ENCODE measurements around the gene PARP14. TPM values are rescaled to one million over a fixed set of nuclear protein-coding genes. Genes with fewer than 3 reads are reported as not detected.
A peak's percentile ranks its signal among the peaks of the same experiment; 100 is the strongest.
"Not testable (repeated sequence)": the region's sequence is repeated elsewhere in the genome, so short reads cannot be mapped to it uniquely, and the experiment has no call there.

Gene PARP14
- total RNA-seq, 1 donor from 2014 or later = 14.1 TPM

- Mint-ChIP-seq H3K36me3 (ENCODE audit: low read depth) (peaks cover 12% of the 10 kb centered on the region), H3K4me3 (ENCODE audit: unreplicated experiment) (no peak overlapping the region), H3K4me1 (ENCODE audit: low read depth) (no peaks in the 10 kb centered on the region), H3K9me3 (ENCODE audit: low read depth) (peaks cover 15% of the 10 kb centered on the region), H3K27ac (ENCODE audit: unreplicated experiment) (no peak overlapping the region), H3K27me3 (ENCODE audit: low read depth) (no peaks in the 10 kb centered on the region)
- no peak for TF ChIP-seq CTCF (IDR thresholded peaks at IDR 0.05)
- DNase-seq (ENCODE audit: low spot score) = no peak
These were observed 58.5 kb downstream of the PARP14 start for GRCh38 chr3:122739172-122739571.

- Mint-ChIP-seq H3K27ac (ENCODE audit: unreplicated experiment) (no peak overlapping the region), H3K27me3 (ENCODE audit: low read depth) (no peaks in the 10 kb centered on the region), H3K36me3 (ENCODE audit: low read depth) (peaks cover 12% of the 10 kb centered on the region), H3K4me1 (ENCODE audit: low read depth) (peaks cover 14% of the 10 kb centered on the region), H3K9me3 (ENCODE audit: low read depth) (peaks cover 12% of the 10 kb centered on the region), H3K4me3 (ENCODE audit: unreplicated experiment) (no peak overlapping the region)
- TF ChIP-seq CTCF (IDR thresholded peaks at IDR 0.05) = no peak
- DNase-seq (ENCODE audit: low spot score) = no peak
These were observed 61.6 kb downstream of the PARP14 start for GRCh38 chr3:122742234-122742633.

GRCh38 chr3:122743581-122744120 is 63.0 kb downstream of the PARP14 start:
- no peaks in the 10 kb centered on the region for H3K27me3 Mint-ChIP-seq (ENCODE audit: low read depth)
- no peak overlapping the region for H3K4me3 Mint-ChIP-seq (ENCODE audit: unreplicated experiment)
- no peak overlapping the region for H3K27ac Mint-ChIP-seq (ENCODE audit: unreplicated experiment)
- H3K4me1 Mint-ChIP-seq (ENCODE audit: low read depth) = peaks cover 14% of the 10 kb centered on the region
- no peak for TF ChIP-seq CTCF (IDR thresholded peaks at IDR 0.05)
- H3K9me3 Mint-ChIP-seq (ENCODE audit: low read depth) = peaks cover 12% of the 10 kb centered on the region
- no peak for DNase-seq (ENCODE audit: low spot score)
- peaks cover 13% of the 10 kb centered on the region for H3K36me3 Mint-ChIP-seq (ENCODE audit: low read depth)

GRCh38 chr3:122745369-122746021 is 64.9 kb downstream of the PARP14 start:
- H3K9me3 Mint-ChIP-seq (ENCODE audit: low read depth) = peaks cover 12% of the 10 kb centered on the region
- no peaks in the 10 kb centered on the region for H3K27me3 Mint-ChIP-seq (ENCODE audit: low read depth)
- H3K4me1 Mint-ChIP-seq (ENCODE audit: low read depth) = peaks cover 14% of the 10 kb centered on the region
- DNase-seq (ENCODE audit: low spot score) = no peak
- TF ChIP-seq CTCF (IDR thresholded peaks at IDR 0.05) = no peak
- H3K36me3 Mint-ChIP-seq (ENCODE audit: low read depth) = peaks cover 8% of the 10 kb centered on the region
- H3K27ac Mint-ChIP-seq (ENCODE audit: unreplicated experiment) = peak overlapping the region; percentile 71
- no peak overlapping the region for H3K4me3 Mint-ChIP-seq (ENCODE audit: unreplicated experiment)

GRCh38 chr3:122747295-122747694 is 66.7 kb downstream of the PARP14 start:
- not testable (repeated sequence) for DNase-seq (ENCODE audit: low spot score); H3K27me3 Mint-ChIP-seq (ENCODE audit: low read depth); H3K27ac Mint-ChIP-seq (ENCODE audit: unreplicated experiment); H3K9me3 Mint-ChIP-seq (ENCODE audit: low read depth); H3K36me3 Mint-ChIP-seq (ENCODE audit: low read depth); H3K4me3 Mint-ChIP-seq (ENCODE audit: unreplicated experiment)
- peaks cover 14% of the 10 kb centered on the region for H3K4me1 Mint-ChIP-seq (ENCODE audit: low read depth)

- H3K4me3 Mint-ChIP-seq (ENCODE audit: unreplicated experiment) = no peak overlapping the region
- H3K27ac Mint-ChIP-seq (ENCODE audit: unreplicated experiment) = no peak overlapping the region
- H3K4me1 Mint-ChIP-seq (ENCODE audit: low read depth) = peaks cover 14% of the 10 kb centered on the region
- no peak for DNase-seq (ENCODE audit: low spot score)
- no peak for TF ChIP-seq CTCF (IDR thresholded peaks at IDR 0.05)
- no peaks in the 10 kb centered on the region for H3K9me3 Mint-ChIP-seq (ENCODE audit: low read depth)
- no peaks in the 10 kb centered on the region for H3K27me3 Mint-ChIP-seq (ENCODE audit: low read depth)
- H3K36me3 Mint-ChIP-seq (ENCODE audit: low read depth) = peaks cover 9% of the 10 kb centered on the region
These were observed 67.7 kb downstream of the PARP14 start for GRCh38 chr3:122748347-122748746.

Measured in chondrocyte (in vitro differentiated cells).